Trophoblast cell (in vitro differentiated cells and primary cell): ENCODE data around the gene UHRF1.
A peak's percentile ranks its signal among the peaks of the same experiment; 100 is the strongest.

Experiments used
- DNase-seq, 2 donors: peaks; one replicate each; pipeline ENCODE4 v3.0.0-alpha.2; 2016
- H2AFZ ChIP-seq: 2 replicates; pipeline ENCODE4 v1.6.1; 2013; ENCODE audit warnings: low read length, moderate library complexity, mild to moderate bottlenecking; ENCODE audit not compliant: insufficient read depth, poor library complexity
- H2AK5ac ChIP-seq: 2 replicates; pipeline ENCODE4 v1.6.1; 2013; ENCODE audit warnings: mild to moderate bottlenecking, low read length
- H2BK120ac ChIP-seq: 2 replicates; pipeline ENCODE4 v1.6.1; 2013; ENCODE audit warnings: low read length, mild to moderate bottlenecking, moderate library complexity; ENCODE audit not compliant: insufficient read depth, poor library complexity
- H2BK12ac ChIP-seq: 2 replicates; pipeline ENCODE4 v1.6.1; 2013; ENCODE audit warnings: mild to moderate bottlenecking, low read length, moderate library complexity
- H2BK5ac ChIP-seq: 2 replicates; pipeline ENCODE4 v1.6.1; 2013; ENCODE audit warnings: low read length, low read depth, moderate library complexity, mild to moderate bottlenecking; ENCODE audit not compliant: poor library complexity
- H3K14ac ChIP-seq: 2 replicates; pipeline ENCODE4 v1.6.1; 2013; ENCODE audit warnings: mild to moderate bottlenecking, low read length
- H3K18ac ChIP-seq: 2 replicates; pipeline ENCODE4 v1.6.1; 2013; ENCODE audit warnings: mild to moderate bottlenecking, low read length
- H3K23ac ChIP-seq: 2 replicates; pipeline ENCODE4 v1.6.1; 2013; ENCODE audit warnings: low read length
- H3K27ac ChIP-seq: 2 replicates; pipeline ENCODE4 v1.5.1; 2013; ENCODE audit warnings: low read depth, mild to moderate bottlenecking, inconsistent platforms, low read length, moderate library complexity
- H3K27me3 ChIP-seq: 2 replicates; pipeline ENCODE4 v1.6.1; 2013; ENCODE audit warnings: inconsistent platforms, mild to moderate bottlenecking, low read length, moderate library complexity; ENCODE audit not compliant: insufficient read depth
- H3K36me3 ChIP-seq, 2 experiments: 1 replicate in 1 of 2; 2 replicates in 1 of 2; pipeline ENCODE4 v1.6.1; 2013; ENCODE audit warnings: low read length in 2 of 2, mild to moderate bottlenecking in 2 of 2, moderate library complexity in 1 of 2; ENCODE audit not compliant: insufficient read depth in 2 of 2, control insufficient read depth in 1 of 2
- H3K4ac ChIP-seq: 2 replicates; pipeline ENCODE4 v1.6.1; 2013; ENCODE audit warnings: low read depth, mild to moderate bottlenecking, low read length, moderate library complexity
- H3K4me1 ChIP-seq, 2 experiments: 1 replicate in 1 of 2; 2 replicates in 1 of 2; pipeline ENCODE4 v1.6.1; 2013; ENCODE audit warnings: low read length in 2 of 2, mild to moderate bottlenecking in 2 of 2, moderate library complexity in 1 of 2; ENCODE audit not compliant: insufficient read depth in 2 of 2, control insufficient read depth in 1 of 2
- H3K4me2 ChIP-seq: 2 replicates; pipeline ENCODE4 v1.6.1; 2013; ENCODE audit warnings: inconsistent platforms, mild to moderate bottlenecking, low read length, moderate library complexity
- H3K4me3 ChIP-seq: 2 replicates; pipeline ENCODE4 v1.5.1; 2013; ENCODE audit warnings: mild to moderate bottlenecking, low read depth, low read length, inconsistent platforms
- H3K79me1 ChIP-seq: one replicate; pipeline ENCODE4 v1.6.1; 2013; ENCODE audit warnings: low read length
- H3K79me2 ChIP-seq: 2 replicates; pipeline ENCODE4 v1.6.1; 2013; ENCODE audit warnings: low read length, mild to moderate bottlenecking; ENCODE audit not compliant: control insufficient read depth, insufficient read depth, poor library complexity
- H3K9ac ChIP-seq: 2 replicates; pipeline ENCODE4 v1.6.1; 2013; ENCODE audit warnings: mild to moderate bottlenecking, low read length
- H3K9me3 ChIP-seq: 2 replicates; pipeline ENCODE4 v1.6.1; 2013; ENCODE audit warnings: low read depth, mild to moderate bottlenecking, control low read depth, inconsistent platforms, low read length; ENCODE audit not compliant: insufficient read depth
- H4K12ac ChIP-seq: 2 replicates; pipeline ENCODE4 v1.6.1; 2013; ENCODE audit warnings: low read depth, mild to moderate bottlenecking, low read length, moderate library complexity
- H4K8ac ChIP-seq: 2 replicates; pipeline ENCODE4 v1.6.1; 2013; ENCODE audit warnings: low read depth, mild to moderate bottlenecking, low read length, moderate library complexity
- H4K91ac ChIP-seq: one replicate; pipeline ENCODE4 v1.6.1; 2013; ENCODE audit warnings: low read depth, mild to moderate bottlenecking, low read length, moderate library complexity
- WGBS: extraction: QIAGEN DNeasy Blood & Tissue Kit; methylation state at CpG from one replicate; pipeline ENCODE4 v1.1.7; 2013; ENCODE audit warnings: missing lambda C conversion rate; ENCODE audit not compliant: insufficient read length, insufficient coverage; ENCODE audit errors: extremely low coverage; 5-methylcytosine and 5-hydroxymethylcytosine counted together

Gene UHRF1

GRCh38 chr19:4911314-4911713, 2.0 kb downstream of the UHRF1 start:
- no peak overlapping the region for H3K27ac ChIP-seq
- peaks cover 2% of the 10 kb centered on the region for H3K9me3 ChIP-seq
- no CpG with 5 or more reads among the region's 15 CpGs for WGBS
- no peak overlapping the region for H3K14ac ChIP-seq
- no peak overlapping the region for H2AFZ ChIP-seq
- no peak for DNase-seq
- peaks cover 7% of the 10 kb centered on the region for H3K79me1 ChIP-seq
- no peak overlapping the region for H3K23ac ChIP-seq
- H2BK5ac ChIP-seq: no peak overlapping the region
- H4K12ac ChIP-seq: no peak overlapping the region
- H3K4me3 ChIP-seq: no peak overlapping the region
- H3K18ac ChIP-seq: peak overlapping the region; percentile 47
- no peaks in the 10 kb centered on the region for H3K27me3 ChIP-seq
- peak overlapping the region; percentile 15 for H2BK12ac ChIP-seq
- H2AK5ac ChIP-seq: no peak overlapping the region
- no peak overlapping the region for H2BK120ac ChIP-seq
- H3K79me2 ChIP-seq: peaks cover 4% of the 10 kb centered on the region
- H3K36me3 ChIP-seq: peaks cover 15 to 19% of the 10 kb centered on the region in 2 experiments
- H3K9ac ChIP-seq: no peak overlapping the region
- peak overlapping the region; percentile 2 for H3K4me2 ChIP-seq
- H3K4me1 ChIP-seq: peaks cover 23 to 26% of the 10 kb centered on the region in 2 experiments
- peak overlapping the region; percentile 27 for H4K8ac ChIP-seq
- peak overlapping the region; percentile 60 for H3K4ac ChIP-seq
- H4K91ac ChIP-seq: peak overlapping the region; percentile 45

- no peak overlapping the region for H2BK5ac ChIP-seq
- peak; percentile 87 for DNase-seq
- H4K8ac ChIP-seq: peak overlapping the region; percentile 27
- no peak overlapping the region for H3K27ac ChIP-seq
- peaks cover 4% of the 10 kb centered on the region for H3K79me2 ChIP-seq
- no peak overlapping the region for H4K12ac ChIP-seq
- peaks cover 3% of the 10 kb centered on the region for H3K9me3 ChIP-seq
- H3K9ac ChIP-seq: no peak overlapping the region
- no peak overlapping the region for H2BK120ac ChIP-seq
- no peaks in the 10 kb centered on the region for H3K27me3 ChIP-seq
- H3K4me2 ChIP-seq: peak overlapping the region; percentile 2
- peak overlapping the region; percentile 45 for H4K91ac ChIP-seq
- peak overlapping the region; percentile 60 for H3K4ac ChIP-seq
- H3K14ac ChIP-seq: no peak overlapping the region
- WGBS: no CpG with 5 or more reads among the region's 29 CpGs
- peaks cover 23 to 26% of the 10 kb centered on the region in 2 experiments for H3K4me1 ChIP-seq
- peaks cover 7% of the 10 kb centered on the region for H3K79me1 ChIP-seq
- H3K4me3 ChIP-seq: no peak overlapping the region
- no peak overlapping the region for H2AK5ac ChIP-seq
- peak overlapping the region; percentile 15 for H2BK12ac ChIP-seq
- peak overlapping the region; percentile 47 for H3K18ac ChIP-seq
- H3K36me3 ChIP-seq: peaks cover 20 to 24% of the 10 kb centered on the region in 2 experiments
- no peak overlapping the region for H3K23ac ChIP-seq
- H2AFZ ChIP-seq: no peak overlapping the region
These were observed 2.7 kb downstream of the UHRF1 start for GRCh38 chr19:4911786-4912672.

DNA sequence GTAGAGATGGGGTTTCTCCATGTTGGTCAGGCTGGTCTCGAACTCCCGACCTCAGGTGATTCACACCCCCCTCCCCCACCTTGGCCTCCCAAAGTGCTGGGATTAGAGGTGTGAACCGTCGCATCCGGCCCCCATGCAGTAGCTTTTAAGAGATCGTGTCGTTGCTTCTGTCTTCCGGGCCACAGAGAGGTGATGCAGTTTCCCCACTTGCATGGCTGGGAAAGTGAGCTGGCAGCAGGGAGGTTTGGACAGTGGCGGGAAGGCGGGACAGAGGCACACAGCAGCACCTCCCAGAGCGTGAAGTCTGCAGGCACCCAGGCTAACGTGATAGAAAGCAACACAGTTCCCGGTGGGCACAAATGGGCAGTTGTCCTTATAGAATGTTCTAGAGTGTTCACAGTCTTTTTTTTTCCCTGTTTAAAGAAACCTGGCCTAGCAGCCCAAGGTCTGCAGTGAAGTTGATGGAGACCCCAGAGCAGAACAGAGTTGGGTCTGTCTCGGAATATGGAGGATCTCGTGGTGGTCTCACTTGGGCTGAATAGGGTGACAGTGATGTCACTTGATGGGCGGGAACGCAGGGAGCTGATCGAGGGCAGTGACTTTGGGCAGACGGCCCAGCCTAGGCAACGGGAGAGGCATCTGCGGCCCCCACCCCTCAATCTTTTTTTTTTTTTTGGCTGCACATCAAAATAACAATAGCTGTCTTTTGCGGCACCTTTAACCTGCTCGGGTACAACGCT, 4.9 kb downstream of the UHRF1 start:
- WGBS: no CpG with 5 or more reads among the region's 24 CpGs
- DNase-seq: no peak
- Histone ChIP-seq H2BK120ac (no peak overlapping the region), H3K4me1 (peaks cover 22 to 24% of the 10 kb centered on the region in 2 experiments), H3K79me2 (peaks cover 4% of the 10 kb centered on the region), H3K4me2 (no peak overlapping the region), H3K9me3 (peaks cover 3% of the 10 kb centered on the region), H3K23ac (no peak overlapping the region), H3K14ac (no peak overlapping the region), H3K79me1 (peaks cover 7% of the 10 kb centered on the region), H3K36me3 (peaks cover 23 to 24% of the 10 kb centered on the region in 2 experiments), H4K91ac (no peak overlapping the region), H3K18ac (no peak overlapping the region), H2BK5ac (no peak overlapping the region), H3K27me3 (no peaks in the 10 kb centered on the region), H2BK12ac (no peak overlapping the region), H3K4ac (no peak overlapping the region), H4K12ac (no peak overlapping the region), H3K9ac (no peak overlapping the region), H3K4me3 (no peak overlapping the region), H2AK5ac (no peak overlapping the region), H4K8ac (no peak overlapping the region), H2AFZ (no peak overlapping the region), H3K27ac (no peak overlapping the region)

- H3K9me3 ChIP-seq: peaks cover 3% of the 10 kb centered on the region
- peak; percentile 27 to 46 for DNase-seq
- H4K8ac ChIP-seq: no peak overlapping the region
- no peak overlapping the region for H2BK5ac ChIP-seq
- no CpG with 5 or more reads among the region's 23 CpGs for WGBS
- H3K4me2 ChIP-seq: no peak overlapping the region
- H4K12ac ChIP-seq: no peak overlapping the region
- peaks cover 4% of the 10 kb centered on the region for H3K79me1 ChIP-seq
- H3K27me3 ChIP-seq: no peaks in the 10 kb centered on the region
- H3K14ac ChIP-seq: no peak overlapping the region
- H2BK120ac ChIP-seq: no peak overlapping the region
- H2AK5ac ChIP-seq: no peak overlapping the region
- no peak overlapping the region for H3K18ac ChIP-seq
- no peak overlapping the region for H3K4ac ChIP-seq
- no peak overlapping the region for H2AFZ ChIP-seq
- no peak overlapping the region for H3K9ac ChIP-seq
- no peak overlapping the region for H3K27ac ChIP-seq
- peaks cover 4% of the 10 kb centered on the region for H3K79me2 ChIP-seq
- no peak overlapping the region for H3K23ac ChIP-seq
- H3K4me1 ChIP-seq: peaks cover 20 to 24% of the 10 kb centered on the region in 2 experiments
- no peak overlapping the region for H3K4me3 ChIP-seq
- no peak overlapping the region for H2BK12ac ChIP-seq
- peaks cover 23 to 24% of the 10 kb centered on the region in 2 experiments for H3K36me3 ChIP-seq
- no peak overlapping the region for H4K91ac ChIP-seq
These were observed 5.6 kb downstream of the UHRF1 start for GRCh38 chr19:4914736-4915501.
